GM12872 (cell line): Measurements from ENCODE around the gene ZNF407.

Experiments
- TF ChIP-seq, protein P1 (sequence below): IDR thresholded peaks from 3 replicates; pipeline ENCODE4 v1.5.1; 2011; ENCODE audit warnings: low read depth, mild to moderate bottlenecking, low read length, moderate library complexity; ENCODE audit not compliant: insufficient read depth

ZNF407 gene

DNA sequence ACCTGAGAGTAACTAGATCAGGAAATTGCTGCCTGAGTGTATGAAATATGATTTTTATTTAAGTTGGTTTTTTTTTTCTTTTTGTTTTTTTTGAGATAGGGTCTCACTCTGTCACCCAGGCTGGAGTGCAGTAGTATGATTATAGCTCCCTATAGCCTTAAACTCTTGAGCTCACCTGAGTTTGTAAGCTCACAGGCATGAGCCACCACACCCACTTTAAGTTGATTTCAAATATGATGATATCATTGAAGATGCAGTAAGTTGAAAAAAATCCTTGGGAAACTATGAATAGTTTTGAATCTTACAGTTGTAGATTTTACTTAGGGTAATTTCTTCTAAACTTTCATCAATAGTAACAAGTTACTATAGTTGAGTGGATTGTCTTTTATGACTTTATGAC is 234.7 kb downstream of the ZNF407 start:
- TF ChIP-seq, protein P1, sequence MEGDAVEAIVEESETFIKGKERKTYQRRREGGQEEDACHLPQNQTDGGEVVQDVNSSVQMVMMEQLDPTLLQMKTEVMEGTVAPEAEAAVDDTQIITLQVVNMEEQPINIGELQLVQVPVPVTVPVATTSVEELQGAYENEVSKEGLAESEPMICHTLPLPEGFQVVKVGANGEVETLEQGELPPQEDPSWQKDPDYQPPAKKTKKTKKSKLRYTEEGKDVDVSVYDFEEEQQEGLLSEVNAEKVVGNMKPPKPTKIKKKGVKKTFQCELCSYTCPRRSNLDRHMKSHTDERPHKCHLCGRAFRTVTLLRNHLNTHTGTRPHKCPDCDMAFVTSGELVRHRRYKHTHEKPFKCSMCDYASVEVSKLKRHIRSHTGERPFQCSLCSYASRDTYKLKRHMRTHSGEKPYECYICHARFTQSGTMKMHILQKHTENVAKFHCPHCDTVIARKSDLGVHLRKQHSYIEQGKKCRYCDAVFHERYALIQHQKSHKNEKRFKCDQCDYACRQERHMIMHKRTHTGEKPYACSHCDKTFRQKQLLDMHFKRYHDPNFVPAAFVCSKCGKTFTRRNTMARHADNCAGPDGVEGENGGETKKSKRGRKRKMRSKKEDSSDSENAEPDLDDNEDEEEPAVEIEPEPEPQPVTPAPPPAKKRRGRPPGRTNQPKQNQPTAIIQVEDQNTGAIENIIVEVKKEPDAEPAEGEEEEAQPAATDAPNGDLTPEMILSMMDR = no peak

DNA sequence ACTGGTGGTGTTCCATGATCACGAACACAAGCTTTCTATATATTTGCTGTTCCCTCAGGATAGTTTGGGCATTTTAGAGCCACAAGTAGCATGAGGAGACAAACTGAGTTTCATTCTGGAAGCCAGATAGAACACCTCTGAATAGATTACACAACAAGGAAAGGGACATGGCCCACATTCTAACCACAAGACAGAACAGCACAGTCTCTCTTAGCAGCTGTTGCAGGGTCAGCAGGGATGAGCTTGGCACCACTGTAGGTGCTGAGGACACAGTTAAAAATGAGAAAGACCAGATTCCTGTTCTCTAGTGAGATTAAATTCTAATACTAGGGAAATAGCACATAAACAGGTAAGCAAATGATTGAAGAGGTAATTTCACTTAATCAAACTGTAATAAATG is 235.3 kb downstream of the ZNF407 start:
- TF ChIP-seq, protein P1 = no peak

DNA sequence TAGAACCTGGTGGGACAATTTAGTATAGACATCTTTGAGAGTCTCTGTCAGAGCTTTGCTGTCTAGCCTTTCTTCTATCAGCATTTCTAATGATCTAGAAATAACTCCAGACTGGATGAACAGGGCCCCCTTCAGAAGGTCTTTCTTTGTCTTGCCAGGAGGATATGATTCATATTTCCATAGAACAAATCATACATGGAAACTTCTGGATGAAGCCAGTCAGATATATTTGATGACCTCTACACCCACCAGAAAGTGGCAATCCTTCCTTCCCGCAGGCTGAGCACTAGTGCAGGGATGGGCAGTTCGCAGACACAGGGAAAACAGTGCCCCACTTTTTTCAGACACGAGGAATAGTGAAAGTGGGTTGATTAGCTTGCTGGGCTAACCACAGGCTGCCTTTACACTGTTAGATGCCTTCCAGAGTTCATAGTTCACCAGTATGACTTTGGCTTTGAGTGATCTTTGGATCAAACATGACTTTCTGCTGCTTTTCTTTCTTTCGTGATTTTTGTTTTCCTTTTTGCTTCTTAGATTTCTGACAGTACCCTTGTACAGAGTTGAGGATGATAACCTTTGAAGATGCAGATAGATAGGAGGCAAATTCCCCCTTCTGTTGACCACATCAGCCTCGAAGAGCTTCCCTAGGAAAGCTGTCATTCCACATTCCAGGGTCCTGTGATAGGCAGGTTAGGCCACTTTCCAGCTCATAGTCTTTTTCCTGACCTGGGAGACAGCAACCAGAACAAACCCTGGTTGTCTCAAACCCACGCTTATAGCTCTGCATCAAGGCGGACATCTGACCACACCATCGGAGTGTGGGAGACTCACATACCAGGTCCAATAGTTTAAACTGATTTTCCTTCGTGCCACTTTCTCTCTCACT is 237.0 kb downstream of the ZNF407 start:
- TF ChIP-seq, protein P1 = no peak

DNA sequence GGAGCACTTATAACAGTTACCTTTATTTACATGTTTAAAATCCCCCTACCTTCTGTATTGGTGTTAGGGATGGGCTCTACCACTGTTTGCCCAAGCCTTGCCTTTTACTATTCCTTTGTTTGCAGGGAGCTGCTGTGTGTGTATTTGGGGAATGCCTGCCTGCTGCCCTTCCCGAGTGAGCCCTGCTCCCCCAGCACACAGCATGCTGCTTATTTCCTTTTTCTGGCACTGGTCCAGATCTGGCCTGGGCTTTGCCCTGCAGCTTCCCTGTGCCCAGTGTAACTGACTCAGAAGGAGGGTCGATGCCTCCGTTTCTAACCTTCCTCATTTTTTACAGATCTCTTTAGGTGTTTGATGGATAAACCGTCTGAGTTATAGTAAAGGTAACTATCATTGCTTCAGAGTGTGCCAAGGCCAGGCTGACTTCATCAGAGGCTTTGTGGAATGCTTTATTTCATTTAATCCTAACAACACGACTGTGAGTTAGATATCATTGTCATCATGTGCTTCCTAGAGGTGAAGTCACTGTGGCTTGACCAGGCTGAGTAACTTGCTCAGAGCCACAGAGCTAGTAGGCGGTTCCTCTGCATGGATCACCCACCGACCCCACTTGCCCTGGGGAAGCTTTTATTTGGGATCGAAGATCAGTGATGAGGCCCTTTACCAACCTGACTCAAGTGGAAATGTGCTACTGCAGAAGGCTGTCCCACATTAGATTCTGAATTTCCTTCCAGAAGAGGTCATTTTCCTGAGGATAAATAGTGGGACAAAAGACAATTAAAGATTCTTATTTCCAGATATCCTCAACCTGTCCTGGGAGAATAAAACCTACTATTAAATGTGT is 238.8 kb downstream of the ZNF407 start:
- TF ChIP-seq, protein P1 = no peak

DNA sequence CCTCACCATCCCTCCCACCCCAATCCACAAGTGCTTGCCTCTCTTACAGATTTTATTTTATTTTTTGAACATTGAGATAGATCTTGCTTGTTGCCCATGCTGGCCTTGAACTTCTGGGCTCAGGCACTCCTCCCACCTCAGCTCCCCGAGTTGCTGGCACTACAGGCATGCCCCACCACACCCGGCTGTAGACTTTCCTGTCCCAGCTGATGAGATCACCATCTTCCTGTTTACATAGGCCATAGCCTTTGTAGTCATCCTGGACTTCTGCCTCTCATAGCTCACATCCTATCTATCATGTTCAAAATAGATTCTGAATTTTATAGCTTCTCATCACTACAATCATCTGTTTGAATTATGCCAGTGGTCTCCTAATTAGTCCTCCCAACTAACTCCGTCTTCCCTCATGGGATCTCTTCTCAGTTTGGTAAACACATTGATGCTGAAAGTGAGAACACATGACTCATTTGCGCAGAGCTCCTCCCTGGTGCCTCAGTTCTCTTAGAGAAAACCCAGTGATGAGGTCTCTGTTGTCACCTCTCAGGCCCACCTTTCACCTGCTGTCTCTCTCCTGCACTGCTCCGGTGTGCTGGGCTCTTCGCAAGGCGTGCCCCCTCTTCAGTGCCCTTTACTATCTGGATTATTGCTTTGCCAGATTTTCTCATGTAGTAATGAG is 243.0 kb downstream of the ZNF407 start:
- TF ChIP-seq, protein P1 = no peak

DNA sequence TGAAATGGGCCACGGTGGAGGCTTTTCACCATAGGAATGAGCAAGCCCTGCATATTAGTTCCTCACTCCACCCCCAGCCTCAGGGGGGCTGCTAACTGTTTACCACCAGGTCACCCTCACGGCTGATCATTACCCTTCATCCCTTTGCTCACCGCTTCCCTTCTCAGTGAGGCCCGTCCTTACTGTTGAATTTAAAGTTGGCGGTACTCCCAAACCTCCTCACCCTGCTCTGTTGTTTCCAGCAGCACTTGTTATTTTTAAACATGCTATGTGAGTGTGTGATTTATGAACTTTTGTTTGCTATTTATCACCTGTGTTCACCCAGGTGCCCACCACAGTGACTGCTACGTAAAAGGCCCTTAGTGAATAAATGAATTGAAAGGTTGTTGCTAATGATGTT is 243.6 kb downstream of the ZNF407 start:
- TF ChIP-seq, protein P1 = no peak

DNA sequence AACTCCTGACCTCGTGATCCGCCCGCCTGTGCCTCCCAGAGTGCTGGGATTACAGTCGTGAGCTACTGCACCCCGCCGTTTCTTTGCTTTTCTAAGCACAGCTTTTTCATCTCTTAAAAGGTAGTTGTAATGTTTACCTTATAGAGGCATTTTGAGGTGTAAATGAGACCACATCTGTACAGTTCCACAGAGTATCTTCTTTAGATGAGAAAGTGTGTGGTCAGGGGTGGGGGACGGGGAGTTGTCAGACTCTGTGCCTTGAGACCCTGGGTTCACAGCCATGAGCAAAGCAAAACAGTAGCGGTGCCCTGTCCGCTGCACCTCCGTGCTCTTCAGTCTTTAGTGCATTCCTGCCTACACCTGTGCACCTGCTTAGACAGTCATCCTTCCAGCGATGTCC is 251.6 kb downstream of the ZNF407 start:
- TF ChIP-seq, protein P1 = no peak
